Parathyroid adenoma (tissue), 2 donors: ENCODE data around the gene GSG1L2.

Experiments
- H2AFZ ChIP-seq: fragments of 300-600 bp; sonication (generic); one replicate; pipeline ENCODE4 v1.7.0; 2017; ENCODE audit warnings: antibody characterized with exemption, mild to moderate bottlenecking
- H3K27ac ChIP-seq: fragments of 300-600 bp; sonication (generic); one replicate; pipeline ENCODE4 v1.7.0; 2017
- H3K27me3 ChIP-seq: fragments of 300-600 bp; sonication (generic); one replicate; pipeline ENCODE4 v1.7.0; 2017; ENCODE audit warnings: low read length; ENCODE audit not compliant: control insufficient read depth, insufficient read depth
- H3K36me3 ChIP-seq: fragments of 300-600 bp; sonication (generic); one replicate; pipeline ENCODE4 v1.7.0; 2017; ENCODE audit warnings: low read length; ENCODE audit not compliant: control insufficient read depth, insufficient read depth
- H3K4me1 ChIP-seq: fragments of 300-600 bp; sonication (generic); one replicate; pipeline ENCODE4 v1.7.0; 2017; ENCODE audit warnings: control low read depth
- H3K4me2 ChIP-seq: fragments of 300-600 bp; sonication (generic); one replicate; pipeline ENCODE4 v1.7.0; 2017; ENCODE audit warnings: low read length
- H3K4me3 ChIP-seq: fragments of 300-600 bp; sonication (generic); one replicate; pipeline ENCODE4 v1.7.0; 2017; ENCODE audit warnings: low read depth, low read length
- H3K79me2 ChIP-seq: fragments of 300-600 bp; sonication (generic); one replicate; pipeline ENCODE4 v1.7.0; 2017; ENCODE audit warnings: control low read depth
- H3K9ac ChIP-seq: fragments of 300-600 bp; sonication (generic); one replicate; pipeline ENCODE4 v1.7.0; 2017; ENCODE audit warnings: mild to moderate bottlenecking
- H3K9me3 ChIP-seq: fragments of 300-600 bp; sonication (generic); one replicate; pipeline ENCODE4 v1.7.0; 2017; ENCODE audit warnings: low read length; ENCODE audit not compliant: control insufficient read depth
- TF ChIP-seq, protein P1 (sequence below): fragments of 300-600 bp; sonication (generic); IDR thresholded peaks from one replicate; pipeline ENCODE4 v1.7.0; 2017; ENCODE audit warnings: antibody characterized with exemption, mild to moderate bottlenecking
- donor health status: primary hyperparathyroidism.

Gene GSG1L2

DNA sequence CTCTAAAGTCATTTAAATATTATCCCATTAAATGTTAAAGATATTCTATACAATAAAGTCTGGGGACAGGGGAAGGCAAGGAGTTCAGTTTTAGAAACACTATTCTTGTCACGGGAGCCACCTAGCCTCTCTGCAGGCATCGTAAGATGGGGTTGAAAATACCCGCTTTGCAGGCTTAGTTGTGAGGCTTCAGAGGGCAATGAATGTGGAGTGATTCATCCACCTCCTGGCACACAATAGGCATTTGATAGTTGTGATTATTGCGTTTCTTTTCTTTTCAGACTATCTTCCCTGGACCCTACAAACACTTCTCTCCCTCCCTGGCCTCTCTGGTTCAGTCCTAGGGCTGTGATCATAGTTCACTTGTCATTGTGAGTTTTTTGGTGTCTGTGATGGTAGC is 23.4 kb upstream of the GSG1L2 start:
- TF ChIP-seq, protein P1, sequence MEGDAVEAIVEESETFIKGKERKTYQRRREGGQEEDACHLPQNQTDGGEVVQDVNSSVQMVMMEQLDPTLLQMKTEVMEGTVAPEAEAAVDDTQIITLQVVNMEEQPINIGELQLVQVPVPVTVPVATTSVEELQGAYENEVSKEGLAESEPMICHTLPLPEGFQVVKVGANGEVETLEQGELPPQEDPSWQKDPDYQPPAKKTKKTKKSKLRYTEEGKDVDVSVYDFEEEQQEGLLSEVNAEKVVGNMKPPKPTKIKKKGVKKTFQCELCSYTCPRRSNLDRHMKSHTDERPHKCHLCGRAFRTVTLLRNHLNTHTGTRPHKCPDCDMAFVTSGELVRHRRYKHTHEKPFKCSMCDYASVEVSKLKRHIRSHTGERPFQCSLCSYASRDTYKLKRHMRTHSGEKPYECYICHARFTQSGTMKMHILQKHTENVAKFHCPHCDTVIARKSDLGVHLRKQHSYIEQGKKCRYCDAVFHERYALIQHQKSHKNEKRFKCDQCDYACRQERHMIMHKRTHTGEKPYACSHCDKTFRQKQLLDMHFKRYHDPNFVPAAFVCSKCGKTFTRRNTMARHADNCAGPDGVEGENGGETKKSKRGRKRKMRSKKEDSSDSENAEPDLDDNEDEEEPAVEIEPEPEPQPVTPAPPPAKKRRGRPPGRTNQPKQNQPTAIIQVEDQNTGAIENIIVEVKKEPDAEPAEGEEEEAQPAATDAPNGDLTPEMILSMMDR, result no peak

DNA sequence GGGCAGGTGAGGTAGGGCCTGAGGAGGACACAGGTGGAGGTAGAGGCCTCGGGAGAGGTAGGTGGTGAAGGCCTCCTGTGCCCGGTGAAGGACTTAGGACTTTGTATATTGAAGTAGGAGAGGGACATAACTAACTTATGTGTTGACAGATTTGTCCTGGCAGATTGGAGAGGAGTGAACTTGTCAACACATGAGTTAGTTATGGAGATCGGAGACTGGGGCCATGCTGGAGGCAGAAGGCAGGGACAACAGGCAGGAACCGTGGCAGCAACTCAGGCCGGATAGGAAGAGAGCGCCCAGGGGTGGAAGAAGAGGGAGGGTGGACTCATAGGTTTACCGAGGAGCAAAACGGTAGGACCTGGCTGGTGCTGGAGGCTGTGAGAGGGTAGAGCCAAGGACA is 22.3 kb upstream of the GSG1L2 start:
- Histone ChIP-seq H3K27ac (no peak overlapping the region), H3K4me3 (no peak overlapping the region), H3K4me2 (no peak overlapping the region), H2AFZ (no peak overlapping the region), H3K9me3 (no peaks in the 10 kb centered on the region), H3K27me3 (no peaks in the 10 kb centered on the region), H3K4me1 (no peaks in the 10 kb centered on the region), H3K36me3 (no peaks in the 10 kb centered on the region), H3K9ac (no peak overlapping the region), H3K79me2 (no peaks in the 10 kb centered on the region)
- TF ChIP-seq, protein P1, result no peak

More for the DNA sequence above, 23.4 kb upstream of the GSG1L2 start:
- Histone ChIP-seq H2AFZ (no peak overlapping the region), H3K4me1 (no peaks in the 10 kb centered on the region), H3K4me3 (no peak overlapping the region), H3K27ac (no peak overlapping the region), H3K27me3 (no peaks in the 10 kb centered on the region), H3K9me3 (no peaks in the 10 kb centered on the region), H3K4me2 (no peak overlapping the region), H3K9ac (no peak overlapping the region), H3K79me2 (no peaks in the 10 kb centered on the region), H3K36me3 (no peaks in the 10 kb centered on the region)

GRCh38 chr17:9843152-9844010 is 21.5 kb upstream of the GSG1L2 start:
- no peak overlapping the region for H2AFZ ChIP-seq
- no peaks in the 10 kb centered on the region for H3K79me2 ChIP-seq
- no peaks in the 10 kb centered on the region for H3K4me1 ChIP-seq
- H3K9ac ChIP-seq, result no peak overlapping the region
- H3K4me2 ChIP-seq, result no peak overlapping the region
- TF ChIP-seq, protein P1, result no peak
- no peak overlapping the region for H3K4me3 ChIP-seq
- H3K36me3 ChIP-seq, result no peaks in the 10 kb centered on the region
- H3K27ac ChIP-seq, result no peak overlapping the region
- no peaks in the 10 kb centered on the region for H3K27me3 ChIP-seq
- no peaks in the 10 kb centered on the region for H3K9me3 ChIP-seq

DNA sequence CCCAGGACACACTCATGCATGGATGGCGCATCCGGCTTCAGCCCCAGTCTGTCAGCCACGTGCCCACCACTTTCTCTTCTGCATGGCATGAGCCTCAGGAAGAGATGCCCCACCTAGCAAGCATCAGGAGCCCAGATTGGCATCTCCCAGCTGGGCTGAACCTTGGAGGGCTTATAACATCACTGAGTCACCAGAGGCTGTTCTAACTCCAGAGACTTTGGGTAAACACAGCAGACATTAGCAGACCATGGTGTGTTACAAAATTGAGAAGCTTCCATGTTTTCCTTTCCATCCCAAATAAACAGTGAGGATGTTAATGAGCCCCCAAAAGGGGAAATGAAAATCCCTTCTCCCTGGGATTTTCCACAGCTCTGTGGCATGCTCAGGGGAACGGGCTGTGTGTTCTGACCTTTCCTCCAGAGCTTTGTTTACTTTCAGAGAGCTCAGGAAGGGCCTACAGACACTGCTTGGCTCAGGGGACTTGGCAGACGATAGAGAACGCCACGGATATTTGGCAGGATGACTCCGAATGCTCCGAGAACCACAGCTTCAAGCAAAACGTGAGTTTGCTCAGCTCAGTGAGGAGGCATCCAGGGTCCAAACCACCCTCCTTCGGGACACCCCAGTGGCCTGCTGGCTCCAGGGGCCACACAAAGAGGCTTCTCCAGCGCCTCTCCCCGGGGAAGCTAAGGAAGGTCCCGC is 20.3 kb upstream of the GSG1L2 start:
- TF ChIP-seq, protein P1, result no peak
- Histone ChIP-seq H3K27ac (no peak overlapping the region), H3K79me2 (no peaks in the 10 kb centered on the region), H2AFZ (no peak overlapping the region), H3K36me3 (no peaks in the 10 kb centered on the region), H3K4me3 (no peak overlapping the region), H3K27me3 (no peaks in the 10 kb centered on the region), H3K9ac (no peak overlapping the region), H3K4me1 (no peaks in the 10 kb centered on the region), H3K9me3 (no peaks in the 10 kb centered on the region), H3K4me2 (no peak overlapping the region)
